GM21423 (cell line): ENCODE measurements around the gene PRICKLE1.

Source experiments
- ATAC-seq: cut with Tn5 transposase; IDR thresholded peaks from one replicate; pipeline ENCODE4 v1.9.1; 2021; ENCODE audit warnings: mild to moderate bottlenecking, moderate library complexity; ENCODE audit not compliant: unreplicated experiment

PRICKLE1 gene

DNA sequence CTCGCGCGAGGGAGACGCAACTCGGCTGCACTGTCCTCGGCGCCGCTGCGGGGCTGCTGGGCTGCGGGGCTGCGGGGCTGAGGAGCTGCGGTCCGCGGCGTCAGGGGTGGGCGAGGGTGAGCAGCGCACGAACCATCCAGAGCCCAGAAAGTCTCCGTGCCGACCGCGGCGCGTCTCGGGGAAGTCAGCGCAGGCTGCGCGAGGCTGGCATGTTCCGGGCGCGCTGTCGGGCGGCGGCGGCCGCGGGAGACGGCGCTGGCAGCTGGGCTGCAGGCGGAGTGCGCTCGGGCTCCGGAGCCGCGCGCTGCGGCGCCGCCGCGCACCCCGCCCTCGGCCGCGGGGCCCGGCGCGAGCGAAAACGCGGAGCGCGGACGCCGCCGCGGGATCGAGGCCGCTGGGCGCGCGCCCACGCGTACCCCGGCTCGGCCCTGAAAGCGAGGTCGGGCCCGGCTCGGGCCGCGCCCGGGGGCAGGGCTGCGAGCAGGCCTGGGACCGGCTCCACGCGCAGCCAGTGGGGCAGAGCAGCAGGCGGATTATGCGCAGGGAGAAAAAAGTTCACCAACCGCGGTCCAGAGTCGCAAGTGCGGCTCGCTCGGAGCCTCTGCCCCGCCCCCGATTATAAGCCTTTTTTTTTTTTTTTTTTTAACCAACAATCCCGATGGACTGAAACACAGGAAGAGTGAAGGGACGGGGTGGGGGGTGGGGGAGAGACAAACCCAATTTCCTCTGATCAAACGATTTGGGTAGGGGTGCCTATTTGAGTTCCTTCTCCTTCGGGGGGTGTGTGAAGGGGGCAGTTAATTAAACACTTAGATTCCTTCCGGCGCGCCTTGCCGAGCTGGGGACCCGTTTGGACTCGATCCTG lies at the start of gene PRICKLE1:
PRICKLE1 (minus strand) TSS at position 282 of the 865 bp plus-strand sequence. CDS start 117,230 bp downstream, outside the sequence.
- ATAC-seq, result peak; percentile 73

DNA sequence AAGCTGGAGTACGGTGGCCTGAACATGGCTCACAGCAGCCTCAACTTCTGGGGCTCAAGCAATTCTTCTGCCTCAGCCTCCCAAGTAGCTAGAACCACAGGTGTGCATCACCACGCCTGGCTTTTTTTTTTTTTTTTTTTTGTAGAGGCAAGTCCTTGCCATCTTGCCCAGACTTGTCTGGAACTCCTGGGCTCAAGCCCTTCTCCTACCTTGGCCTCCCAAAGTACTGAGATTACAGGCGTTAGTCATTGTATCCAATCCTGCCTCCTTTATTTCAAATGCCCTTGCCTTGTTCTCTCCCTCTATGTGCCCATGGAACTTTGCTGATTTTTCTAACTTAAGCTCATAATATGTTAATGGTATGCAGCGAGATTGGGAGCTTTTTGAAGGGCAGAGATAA lies 49.2 kb upstream of the PRICKLE1 start:
- ATAC-seq, result no peak

DNA sequence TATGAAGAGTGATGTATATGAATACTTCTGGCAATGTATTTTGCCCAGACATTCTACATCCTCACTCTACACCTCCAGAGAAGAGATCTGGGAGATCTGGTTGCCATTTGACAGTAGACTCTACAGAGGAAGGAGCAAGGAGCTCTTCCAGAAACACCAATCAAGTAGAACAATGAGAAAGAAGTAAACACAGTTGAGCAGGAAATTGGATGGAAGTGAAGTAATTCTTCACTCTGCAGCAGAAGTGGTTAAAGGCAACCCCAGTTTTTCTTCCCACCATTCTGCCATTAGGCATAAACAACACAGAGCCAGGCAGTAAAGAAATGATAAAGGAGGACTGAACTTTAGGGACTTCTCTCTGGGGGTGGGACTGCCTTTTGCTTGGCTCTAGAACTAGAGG lies 48.5 kb upstream of the PRICKLE1 start:
- ATAC-seq, result no peak

DNA sequence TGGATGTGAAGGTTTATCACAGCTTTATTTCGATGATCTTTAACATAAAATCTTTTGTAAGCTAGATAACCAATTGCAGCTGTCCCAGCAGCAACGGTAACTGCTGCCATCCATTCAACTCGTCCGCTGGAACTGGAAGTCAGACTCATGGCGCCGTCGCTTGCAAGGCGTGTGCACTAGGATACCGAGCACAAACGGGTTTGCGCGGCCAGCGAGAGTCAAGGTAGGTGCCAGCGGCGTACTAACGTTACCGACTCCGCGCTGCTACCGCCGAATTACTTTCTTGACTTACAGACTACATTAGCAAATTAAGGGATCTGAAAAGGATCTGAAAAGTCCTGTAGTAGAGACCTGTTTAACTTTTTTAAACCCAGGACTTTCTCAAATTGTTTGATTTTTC lies 47.4 kb upstream of the PRICKLE1 start:
- ATAC-seq, result no peak

DNA sequence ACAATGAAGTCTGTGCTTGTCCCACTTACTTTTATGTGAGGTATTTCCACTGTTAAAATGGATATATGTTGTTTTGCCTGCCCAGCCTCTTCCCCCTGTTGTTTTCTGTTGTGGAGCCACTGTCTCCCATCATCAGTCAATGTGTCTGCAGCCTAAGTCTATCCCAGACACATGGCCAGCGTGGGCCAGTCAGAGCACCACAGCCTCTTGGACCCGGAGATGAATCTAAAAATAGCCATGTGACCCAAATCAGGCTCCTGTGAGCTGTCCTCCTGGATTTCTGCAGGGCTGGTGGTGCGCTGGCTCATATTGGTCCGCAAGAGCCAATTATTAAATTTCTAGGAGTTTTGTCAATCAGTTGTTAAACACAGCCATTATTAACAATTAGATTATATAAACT lies 44.0 kb upstream of the PRICKLE1 start:
- ATAC-seq, result no peak

DNA sequence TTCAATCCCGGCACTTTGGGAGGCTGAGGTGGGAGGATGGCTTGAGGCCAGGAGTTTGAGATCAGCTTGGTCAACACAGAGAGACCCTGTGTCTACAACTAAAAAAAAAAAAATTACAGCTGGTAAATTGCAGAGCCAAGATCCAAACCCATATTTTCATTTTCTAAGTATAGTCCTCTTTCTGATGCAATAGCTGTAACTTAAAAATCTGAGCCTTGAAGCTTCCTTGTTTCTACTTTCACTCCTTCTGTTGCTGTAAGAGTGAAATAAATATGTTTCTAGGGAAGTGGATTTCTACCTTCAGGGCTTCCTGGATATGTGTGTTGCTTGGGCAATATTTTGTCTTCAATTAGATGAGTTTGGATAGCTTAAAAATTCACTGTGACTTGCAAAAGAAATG lies 42.0 kb upstream of the PRICKLE1 start:
- ATAC-seq, result no peak

DNA sequence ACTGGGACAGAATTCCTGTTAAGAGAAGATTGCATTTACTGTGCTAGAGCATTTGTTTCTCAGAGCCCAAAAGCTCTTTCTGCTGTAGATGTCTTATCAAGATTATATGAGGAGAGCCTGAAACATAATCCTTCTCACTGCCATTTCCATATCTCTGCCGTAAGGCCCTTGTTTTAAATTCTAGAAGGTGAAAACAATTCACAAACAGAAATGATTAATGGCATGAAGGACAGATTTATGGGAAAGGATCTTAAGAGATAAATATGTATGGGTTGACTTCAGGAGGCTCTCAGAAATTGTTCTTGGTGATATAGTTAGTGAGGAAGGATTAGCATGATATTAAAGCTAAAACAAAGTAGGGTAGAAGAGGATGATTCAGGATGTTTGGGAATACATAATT lies 40.8 kb upstream of the PRICKLE1 start:
- no peak for ATAC-seq

DNA sequence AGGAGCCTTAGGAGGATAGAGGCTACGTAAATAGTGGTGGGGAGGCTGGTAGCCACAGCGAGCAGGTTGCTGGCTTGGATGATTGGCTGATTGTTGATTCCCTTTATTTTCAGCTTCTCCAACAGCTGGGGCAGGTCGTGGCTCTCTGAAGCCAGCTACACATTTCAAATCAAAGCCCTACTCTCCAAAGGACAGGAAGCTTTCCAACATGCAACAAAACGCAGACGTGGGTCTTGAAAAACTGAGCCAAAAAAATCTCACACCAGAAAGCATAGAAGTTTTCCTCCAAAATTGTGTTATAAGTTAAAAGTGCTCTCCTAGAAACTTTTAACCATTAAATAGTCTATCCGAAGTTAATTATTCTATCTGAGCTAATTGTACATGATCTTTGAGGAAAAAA lies 37.6 kb upstream of the PRICKLE1 start:
- ATAC-seq, result no peak

DNA sequence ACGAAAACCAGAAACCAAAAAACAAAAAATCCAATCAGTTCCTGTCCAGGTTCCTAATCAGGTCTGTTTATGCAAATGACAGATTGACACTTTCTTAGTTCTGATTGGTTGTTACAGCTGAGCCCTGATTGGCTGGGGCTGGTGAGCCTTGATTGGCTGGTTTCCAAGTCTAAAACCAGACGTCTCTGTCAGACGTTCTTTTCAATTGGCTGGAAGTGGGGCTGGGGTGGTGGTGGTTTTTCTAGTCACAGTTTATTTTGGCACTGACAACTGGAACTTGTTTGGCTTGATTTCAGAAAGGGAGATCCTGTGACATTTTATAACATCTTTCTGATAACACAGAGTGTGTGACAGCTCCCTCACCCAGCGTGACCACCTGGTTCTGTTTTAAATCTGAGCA lies 36.1 kb upstream of the PRICKLE1 start:
- ATAC-seq, result no peak

DNA sequence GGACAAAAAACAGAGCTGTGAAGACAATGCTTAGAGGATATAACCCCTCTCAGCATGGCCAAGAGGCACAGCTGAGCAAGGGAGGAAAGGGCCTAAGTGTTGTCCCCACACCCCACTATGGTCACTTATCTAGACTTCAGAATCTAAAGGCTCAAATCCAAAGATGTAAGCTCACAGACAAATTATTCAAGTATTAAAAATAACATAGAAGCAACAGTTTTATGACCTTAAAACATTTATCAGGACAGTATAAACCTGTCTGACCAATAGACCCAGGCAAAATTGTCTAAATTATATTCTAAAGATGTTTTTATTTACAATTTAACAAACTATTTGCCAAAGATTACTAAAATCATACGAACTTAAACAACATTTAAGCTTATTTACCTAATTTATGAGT lies 28.1 kb upstream of the PRICKLE1 start:
- ATAC-seq, result no peak

DNA sequence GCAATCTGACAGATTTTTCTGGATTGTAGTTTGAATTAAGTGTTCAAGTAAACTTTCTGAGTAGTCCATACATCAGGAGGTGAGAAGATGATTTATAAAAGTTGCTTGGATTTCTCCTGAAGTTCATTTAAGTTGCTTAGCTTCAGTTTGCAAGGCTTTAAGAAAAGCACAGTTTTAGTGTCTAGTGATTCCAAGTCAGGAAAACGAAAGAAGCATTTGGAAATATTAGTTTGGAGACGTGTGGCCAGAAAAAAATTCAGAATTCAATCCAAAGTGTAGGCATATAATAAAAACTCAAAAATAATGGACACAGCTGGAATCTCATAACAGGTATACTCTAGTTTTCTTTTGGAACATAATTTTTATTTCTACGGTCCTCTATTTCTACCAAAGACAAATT lies 25.5 kb upstream of the PRICKLE1 start:
- ATAC-seq, result no peak

DNA sequence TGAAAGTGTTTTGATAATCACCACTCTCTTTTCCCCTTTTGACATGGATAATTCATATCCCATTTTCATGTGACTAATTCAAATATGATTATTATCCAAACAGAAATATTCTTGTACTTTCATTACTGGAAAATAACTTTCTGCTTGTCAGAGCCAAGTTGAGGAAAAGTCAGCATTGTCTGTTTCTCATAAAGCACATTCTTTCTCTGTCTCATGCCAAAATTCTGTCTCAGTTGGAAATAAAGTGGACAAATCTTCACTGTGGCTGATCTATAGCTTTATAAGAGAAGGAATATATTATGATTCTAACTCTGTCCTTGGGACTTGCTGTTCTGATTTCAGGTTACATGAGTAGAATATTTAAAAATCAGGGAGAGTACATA lies 22.7 kb upstream of the PRICKLE1 start:
- no peak for ATAC-seq

DNA sequence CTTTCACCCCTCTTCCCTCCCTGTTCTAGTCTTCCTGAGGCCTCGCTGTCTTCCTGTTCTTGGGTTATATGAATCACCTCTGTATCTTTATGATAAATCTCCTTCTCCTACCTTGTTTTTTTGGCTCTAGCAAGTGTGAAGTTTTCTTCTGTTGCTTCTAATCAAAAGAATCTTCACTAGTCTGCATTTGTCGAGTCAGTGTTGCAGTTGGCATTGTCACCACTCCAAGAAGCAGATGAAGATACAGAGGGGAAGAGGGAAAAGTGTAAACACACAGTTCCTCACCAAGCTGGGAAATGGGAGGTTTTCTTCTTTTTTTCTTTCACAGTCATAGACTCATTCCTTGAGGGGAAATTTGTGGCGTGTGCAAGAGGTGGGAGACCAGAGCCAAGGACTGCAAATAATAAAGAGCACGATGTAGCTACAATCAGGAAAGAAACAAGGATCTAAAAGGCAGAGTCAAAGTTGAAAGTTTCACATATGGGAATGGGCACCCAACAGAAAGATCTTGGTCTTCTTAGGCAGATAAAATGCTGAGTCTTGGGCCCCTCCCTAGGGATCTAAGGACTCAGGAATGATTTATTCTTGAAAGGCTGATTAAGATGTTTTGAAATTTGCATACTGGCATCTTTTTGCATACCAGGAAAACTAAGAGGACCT lies 22.2 kb upstream of the PRICKLE1 start:
- no peak for ATAC-seq

DNA sequence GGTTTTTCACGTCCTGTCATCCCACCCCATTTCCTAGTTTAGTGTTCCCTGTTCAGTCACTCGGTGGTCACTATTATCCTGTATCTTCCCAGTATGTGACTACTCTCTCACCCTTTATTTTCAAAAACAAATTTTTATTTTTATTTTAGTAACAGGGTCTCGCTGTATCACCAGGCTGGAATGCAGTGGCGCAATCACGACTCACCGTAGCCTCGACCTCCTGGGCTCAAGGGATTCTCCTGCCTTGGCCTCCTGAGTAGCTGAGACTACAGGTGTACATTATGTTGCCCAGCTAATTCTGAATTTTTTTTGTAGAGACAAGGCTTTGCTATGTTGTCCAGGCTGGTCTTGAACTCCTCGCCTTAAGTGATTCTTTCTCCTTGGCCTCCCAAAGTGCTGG lies 20.1 kb upstream of the PRICKLE1 start:
- no peak for ATAC-seq

DNA sequence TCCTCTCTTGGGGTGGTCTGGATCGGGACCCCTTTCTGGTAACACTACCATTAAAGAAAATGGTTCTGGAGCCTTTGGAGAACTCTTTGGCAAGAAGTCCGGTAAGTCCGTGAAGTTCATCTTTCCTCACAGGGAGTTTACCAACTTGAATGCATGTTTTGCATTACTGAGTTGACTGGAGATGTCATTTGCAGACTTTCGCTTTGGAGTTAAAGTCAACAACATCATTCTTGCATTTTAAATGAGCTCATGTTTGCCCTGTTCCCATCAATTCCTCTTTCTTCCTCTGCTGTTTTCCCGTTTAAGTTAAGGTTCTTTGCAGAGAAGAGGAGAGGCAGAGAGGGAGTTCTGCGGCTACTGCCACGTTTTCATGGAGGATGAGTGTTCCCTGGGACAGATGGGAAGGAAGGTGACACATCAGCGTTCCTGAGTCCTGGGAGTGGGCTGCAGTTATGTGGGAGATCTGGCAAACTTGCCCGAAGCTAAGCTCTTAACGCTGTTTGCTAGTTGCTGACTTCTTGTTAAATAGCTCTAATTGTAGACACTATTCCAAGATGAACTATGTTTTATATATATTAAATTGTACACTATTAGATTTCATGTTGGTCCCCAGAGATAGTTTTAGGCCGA lies 18.8 kb upstream of the PRICKLE1 start:
- ATAC-seq, result no peak

DNA sequence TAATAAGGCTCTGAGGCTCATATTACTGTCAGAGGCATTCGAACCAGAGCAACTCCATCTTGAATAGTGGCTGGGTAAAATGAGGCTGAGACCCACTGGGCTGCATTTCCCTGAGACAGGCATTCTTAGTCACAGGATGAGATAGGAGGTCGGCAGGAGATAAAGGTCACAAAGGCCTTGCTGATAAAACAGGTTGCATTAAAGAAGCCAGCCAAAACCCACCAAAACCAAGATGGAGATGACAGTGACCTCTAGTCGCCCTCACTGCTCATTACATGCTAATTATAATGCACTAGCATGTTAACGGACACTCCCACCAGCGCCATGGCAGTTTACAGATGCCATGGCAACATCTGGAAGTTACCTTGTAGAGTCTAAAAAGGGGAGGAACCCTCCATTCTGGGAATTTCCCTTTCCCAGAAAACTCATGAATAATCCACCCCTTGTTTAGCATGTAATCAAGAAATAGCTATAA lies 18.1 kb upstream of the PRICKLE1 start:
- ATAC-seq, result no peak

DNA sequence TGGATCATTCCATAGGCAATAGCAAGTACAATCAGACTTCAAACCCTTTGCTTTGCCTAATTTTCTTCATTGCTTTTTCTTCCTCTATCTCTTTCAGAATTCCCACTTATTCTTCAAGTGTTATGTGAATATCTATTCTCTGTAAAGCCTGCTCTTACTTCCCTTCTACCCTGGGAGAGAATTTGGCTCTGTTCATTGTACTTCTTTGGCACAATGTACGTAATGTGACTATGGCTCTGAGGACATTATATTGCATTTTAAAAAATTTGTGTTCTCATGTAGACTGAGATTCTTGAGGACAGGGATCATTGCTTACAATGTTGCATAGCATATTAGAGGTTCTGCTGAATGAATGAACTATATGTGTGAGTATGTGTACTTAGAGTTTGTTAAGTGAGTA lies 16.9 kb upstream of the PRICKLE1 start:
- no peak for ATAC-seq

DNA sequence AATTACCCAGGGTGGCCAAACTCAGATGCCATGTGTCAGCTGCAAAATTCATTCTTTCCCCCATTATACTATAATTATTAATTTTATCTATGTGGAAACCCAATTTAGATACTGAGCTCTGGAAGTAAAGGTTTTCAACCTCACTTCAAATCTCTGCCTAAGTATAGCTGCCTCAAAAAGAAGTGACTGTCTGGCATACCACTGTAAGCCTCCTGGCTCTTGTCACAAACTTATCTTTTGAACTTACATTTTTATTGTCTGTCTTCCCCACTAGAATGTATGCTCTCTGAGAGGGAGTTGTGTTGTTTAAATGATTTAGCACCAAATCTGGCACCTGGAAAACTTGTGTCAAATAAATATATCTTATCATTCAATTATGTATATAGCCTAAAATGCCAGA lies 16.1 kb upstream of the PRICKLE1 start:
- no peak for ATAC-seq

DNA sequence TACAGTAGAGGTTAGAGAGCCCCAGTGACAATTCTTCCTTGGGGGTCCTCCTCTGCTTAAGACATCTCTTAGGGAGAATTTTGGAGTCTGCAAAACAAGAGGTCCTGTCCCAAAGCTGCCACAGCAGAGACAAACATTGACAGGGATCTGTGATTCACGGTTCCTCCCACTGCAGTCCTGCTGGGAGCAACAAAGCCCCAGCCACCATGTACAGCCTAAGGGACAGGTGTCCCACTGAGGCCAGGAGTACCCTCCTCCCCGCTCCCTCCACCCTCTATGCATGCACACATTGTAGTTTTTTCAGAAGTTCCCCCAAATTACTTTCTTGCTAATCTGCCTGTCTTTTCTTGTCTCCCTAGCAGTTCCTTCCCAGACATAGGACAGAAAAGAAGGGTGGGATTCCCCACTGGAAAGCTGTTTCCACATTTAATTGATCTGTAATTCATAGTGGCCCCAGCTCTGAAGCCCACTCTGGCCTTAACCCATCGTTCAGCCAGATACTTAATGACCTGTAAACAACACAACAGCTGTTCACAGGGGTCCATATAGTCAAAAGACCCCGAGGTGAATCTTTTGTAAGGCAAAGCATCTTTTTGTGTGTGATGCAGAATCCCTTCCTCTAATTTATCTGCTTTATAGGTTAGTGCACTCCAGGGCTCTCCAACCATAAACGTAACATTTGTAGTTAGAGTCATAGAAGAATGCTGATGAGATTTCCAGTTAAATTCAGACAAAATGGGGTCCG lies 13.9 kb upstream of the PRICKLE1 start:
- no peak for ATAC-seq

DNA sequence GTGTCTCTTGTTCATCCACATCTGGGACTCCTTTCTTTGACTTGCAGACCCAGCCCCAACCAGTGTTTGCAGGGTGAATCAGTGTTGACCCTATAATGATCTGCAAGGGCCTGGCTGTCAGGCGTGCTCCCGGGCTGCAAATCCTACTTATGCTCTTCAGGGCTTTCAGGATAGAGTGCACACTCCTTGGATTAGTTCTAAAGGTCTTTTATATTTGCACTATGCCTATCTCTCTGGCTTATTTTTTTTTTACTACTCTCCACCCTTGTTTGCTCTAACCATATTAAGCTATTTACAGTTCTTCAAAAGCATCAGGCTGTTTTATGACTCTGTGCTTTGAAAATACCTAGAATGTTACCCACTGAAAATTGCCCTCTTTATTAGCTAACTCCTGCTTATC lies 4.3 kb upstream of the PRICKLE1 start:
- no peak for ATAC-seq

DNA sequence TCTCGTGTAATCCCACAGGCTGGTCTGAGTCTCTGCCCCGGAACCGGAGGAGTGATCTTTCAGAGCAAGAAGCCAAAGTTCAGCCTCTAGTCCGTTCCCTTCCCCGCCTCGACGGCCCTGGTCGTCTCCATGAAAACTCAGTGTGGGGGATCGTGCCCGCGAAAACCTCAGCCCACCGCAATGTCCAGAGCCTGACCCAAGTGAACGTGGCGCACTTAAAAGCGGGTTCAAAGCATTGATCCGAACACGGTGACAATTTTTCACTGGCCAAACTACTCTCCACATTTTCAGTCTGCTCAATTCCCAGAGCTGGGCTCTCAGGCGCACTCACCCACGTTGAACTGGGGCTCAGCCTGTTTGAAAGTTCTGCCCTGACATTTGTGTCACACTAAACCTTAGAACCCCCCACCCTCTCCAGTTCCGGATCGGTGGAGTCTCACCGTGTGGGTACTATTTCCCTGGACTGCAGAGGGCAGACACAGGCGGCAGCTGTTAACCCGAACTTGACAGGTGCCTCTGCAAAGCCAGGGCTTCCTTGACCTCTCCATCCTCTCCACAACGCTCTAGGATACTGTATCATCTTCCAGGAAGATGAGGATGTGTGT lies 886 bp upstream of the PRICKLE1 start:
- no peak for ATAC-seq
